Loucy (cell line): ENCODE measurements around the gene TRAPPC1.

Experiments used
- EZH2phosphoT487 ChIP-seq: fragments of 200-600 bp; IDR thresholded peaks from 2 replicates; pipeline ENCODE4 v1.6.1; 2018; ENCODE audit warnings: antibody characterized with exemption, mild to moderate bottlenecking, moderate library complexity, borderline replicate concordance
- TF ChIP-seq, protein P1 (sequence below): fragments of 200-600 bp; sonication (generic); conservative IDR thresholded peaks from 2 replicates; pipeline ENCODE4 v1.5.1; 2014; ENCODE audit warnings: mild to moderate bottlenecking, antibody characterized with exemption, low read length

DNA sequence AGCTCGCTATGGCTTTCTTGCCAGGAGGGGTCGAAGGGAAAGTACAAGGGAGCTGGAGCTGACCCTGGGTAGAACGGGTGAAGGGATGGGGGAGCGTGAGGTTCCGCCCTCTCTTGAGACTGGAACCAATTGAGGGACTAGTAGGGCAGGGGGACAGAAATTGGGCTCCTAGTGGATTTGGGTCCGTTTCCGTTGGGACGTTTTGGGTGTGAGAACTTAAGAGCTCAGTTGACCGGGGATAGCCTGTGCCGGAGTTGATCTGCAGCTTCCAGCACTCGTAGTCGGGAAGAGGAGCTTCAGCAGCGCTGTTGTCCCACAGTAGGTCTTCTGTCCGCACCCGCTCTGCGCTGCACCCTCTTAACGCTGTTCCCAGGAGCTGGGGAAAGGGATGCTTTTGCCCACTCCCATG lies 741 bp upstream of the TRAPPC1 start:
- TF ChIP-seq, protein P1, sequence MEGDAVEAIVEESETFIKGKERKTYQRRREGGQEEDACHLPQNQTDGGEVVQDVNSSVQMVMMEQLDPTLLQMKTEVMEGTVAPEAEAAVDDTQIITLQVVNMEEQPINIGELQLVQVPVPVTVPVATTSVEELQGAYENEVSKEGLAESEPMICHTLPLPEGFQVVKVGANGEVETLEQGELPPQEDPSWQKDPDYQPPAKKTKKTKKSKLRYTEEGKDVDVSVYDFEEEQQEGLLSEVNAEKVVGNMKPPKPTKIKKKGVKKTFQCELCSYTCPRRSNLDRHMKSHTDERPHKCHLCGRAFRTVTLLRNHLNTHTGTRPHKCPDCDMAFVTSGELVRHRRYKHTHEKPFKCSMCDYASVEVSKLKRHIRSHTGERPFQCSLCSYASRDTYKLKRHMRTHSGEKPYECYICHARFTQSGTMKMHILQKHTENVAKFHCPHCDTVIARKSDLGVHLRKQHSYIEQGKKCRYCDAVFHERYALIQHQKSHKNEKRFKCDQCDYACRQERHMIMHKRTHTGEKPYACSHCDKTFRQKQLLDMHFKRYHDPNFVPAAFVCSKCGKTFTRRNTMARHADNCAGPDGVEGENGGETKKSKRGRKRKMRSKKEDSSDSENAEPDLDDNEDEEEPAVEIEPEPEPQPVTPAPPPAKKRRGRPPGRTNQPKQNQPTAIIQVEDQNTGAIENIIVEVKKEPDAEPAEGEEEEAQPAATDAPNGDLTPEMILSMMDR, result no peak
- no peak for TF ChIP-seq EZH2phosphoT487
